Effector memory CD8-positive, alpha-beta T cell (primary cell): Measurements from ENCODE around the gene SPACA6.
"Not testable (repeated sequence)": the region's sequence is repeated elsewhere in the genome, so short reads cannot be mapped to it uniquely, and the experiment has no call there.

Source experiments
- ATAC-seq: fragments of 150-1000 bp; cut with Tn5 transposase; replicated peaks from 2 replicates; pipeline ENCODE4 v1.10.0; 2021; ENCODE audit warnings: mild to moderate bottlenecking, moderate library complexity
- DNase-seq, 3 experiments: peaks; one replicate each; pipeline ENCODE4 v3.0.0; 2021
- H3K27ac Mint-ChIP-seq, 2 donors: one replicate each; pipeline ENCODE4 v1.8.0; 2022; ENCODE audit warnings: mild to moderate bottlenecking in 2 of 2, mixed read lengths in 2 of 2, moderate library complexity in 2 of 2
- H3K27me3 Mint-ChIP-seq, 2 donors: one replicate each; pipeline ENCODE4 v1.8.0; 2022; ENCODE audit warnings: mixed read lengths in 2 of 2
- H3K36me3 Mint-ChIP-seq: one replicate; pipeline ENCODE4 v1.8.0; 2022; ENCODE audit warnings: mild to moderate bottlenecking, moderate library complexity, mixed read lengths; ENCODE audit not compliant: insufficient read depth
- H3K4me1 Mint-ChIP-seq, 2 donors: one replicate each; pipeline ENCODE4 v1.8.0; 2022; ENCODE audit warnings: low read depth in 2 of 2, mixed read lengths in 2 of 2
- H3K4me3 Mint-ChIP-seq, 2 donors: one replicate each; pipeline ENCODE4 v1.8.0; 2022; ENCODE audit warnings: mild to moderate bottlenecking in 2 of 2, mixed read lengths in 2 of 2, moderate library complexity in 2 of 2
- H3K9me3 Mint-ChIP-seq, 2 donors: one replicate each; pipeline ENCODE4 v1.8.0; 2022; ENCODE audit warnings: mixed read lengths in 2 of 2
- total RNA-seq, 9 experiments: gene quantifications; one replicate each; lab custom pipeline; 2026; lab: John Stamatoyannopoulos, UW

SPACA6 gene, protein sequence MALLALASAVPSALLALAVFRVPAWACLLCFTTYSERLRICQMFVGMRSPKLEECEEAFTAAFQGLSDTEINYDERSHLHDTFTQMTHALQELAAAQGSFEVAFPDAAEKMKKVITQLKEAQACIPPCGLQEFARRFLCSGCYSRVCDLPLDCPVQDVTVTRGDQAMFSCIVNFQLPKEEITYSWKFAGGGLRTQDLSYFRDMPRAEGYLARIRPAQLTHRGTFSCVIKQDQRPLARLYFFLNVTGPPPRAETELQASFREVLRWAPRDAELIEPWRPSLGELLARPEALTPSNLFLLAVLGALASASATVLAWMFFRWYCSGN
- 0.55 to 3.2 (median 1.0) reads per million in 9 experiments for total RNA-seq

DNA sequence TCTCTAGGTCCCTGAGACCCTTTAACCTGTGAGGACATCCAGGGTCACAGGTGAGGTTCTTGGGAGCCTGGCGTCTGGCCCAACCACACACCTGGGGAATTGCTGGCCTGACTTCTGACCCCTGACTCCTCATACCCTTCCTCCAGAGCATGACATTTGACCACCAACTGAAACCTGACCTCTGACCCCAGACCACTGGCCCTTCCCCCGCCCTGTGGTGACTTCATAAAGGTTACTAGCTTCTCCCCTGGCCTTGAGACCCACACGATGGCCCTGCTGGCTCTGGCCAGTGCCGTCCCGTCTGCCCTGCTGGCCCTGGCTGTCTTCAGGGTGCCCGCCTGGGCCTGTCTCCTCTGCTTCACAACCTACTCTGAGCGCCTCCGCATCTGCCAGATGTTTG lies at the start of gene SPACA6:
Gene SPACA6, plus strand, starts transcription at position 71 of the 400 bp plus-strand sequence. Its CDS starts 197 bp downstream, at position 268.
- H3K4me3 Mint-ChIP-seq: no peak within 1 kb of the TSS
- peak within 1 kb of the TSS in 1 of 2 donors; percentile 88 for H3K27ac Mint-ChIP-seq
- no peak for DNase-seq
- H3K36me3 Mint-ChIP-seq: peaks cover 13% of the 10 kb centered on the region
- peaks cover 41 to 44% of the 10 kb centered on the region in 2 donors for H3K27me3 Mint-ChIP-seq
- ATAC-seq: no peak
- H3K4me1 Mint-ChIP-seq: peaks cover 7 to 9% of the 10 kb centered on the region in 2 donors
- H3K9me3 Mint-ChIP-seq: no peaks in the 10 kb centered on the region

DNA sequence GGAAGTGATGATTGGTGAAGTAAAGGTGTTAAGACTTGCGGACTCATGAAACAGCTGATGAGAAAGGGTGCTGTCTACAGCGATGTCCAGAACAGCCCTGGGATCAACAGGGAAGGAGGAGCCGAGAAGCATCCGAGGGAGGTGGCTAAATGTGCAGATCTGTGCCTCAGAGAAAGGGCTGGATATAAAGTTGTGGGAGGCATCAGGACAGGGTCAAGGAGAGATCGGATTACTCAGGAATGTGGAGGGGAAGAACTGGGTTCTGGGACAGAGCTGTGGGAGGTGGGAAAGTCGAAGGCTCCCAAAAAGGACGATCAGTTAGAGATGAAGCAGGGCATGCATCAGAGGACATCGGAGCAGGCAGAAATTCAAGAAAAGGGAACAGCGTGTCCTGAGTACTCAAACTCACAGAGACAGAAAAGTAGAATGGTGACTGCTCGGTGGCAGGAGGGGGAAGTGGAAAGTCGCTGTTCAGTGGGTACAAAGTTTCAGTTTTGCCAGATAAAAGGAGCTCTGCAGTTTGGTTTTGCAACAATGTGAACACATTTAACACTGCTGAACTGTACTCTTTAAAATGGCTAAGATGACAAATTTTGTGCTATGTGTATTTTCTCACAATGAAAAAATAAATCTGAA lies 48.4 kb upstream of the SPACA6 start:
- Mint-ChIP-seq H3K27me3 (peaks cover 32 to 52% of the 10 kb centered on the region in 2 donors), H3K36me3 (no peaks in the 10 kb centered on the region), H3K4me3 (peak overlapping the region in 1 of 2 donors; percentile 9), H3K27ac (no peak overlapping the region), H3K9me3 (no peaks in the 10 kb centered on the region), H3K4me1 (no peaks in the 10 kb centered on the region)
- DNase-seq (no peak), ATAC-seq (no peak)

DNA sequence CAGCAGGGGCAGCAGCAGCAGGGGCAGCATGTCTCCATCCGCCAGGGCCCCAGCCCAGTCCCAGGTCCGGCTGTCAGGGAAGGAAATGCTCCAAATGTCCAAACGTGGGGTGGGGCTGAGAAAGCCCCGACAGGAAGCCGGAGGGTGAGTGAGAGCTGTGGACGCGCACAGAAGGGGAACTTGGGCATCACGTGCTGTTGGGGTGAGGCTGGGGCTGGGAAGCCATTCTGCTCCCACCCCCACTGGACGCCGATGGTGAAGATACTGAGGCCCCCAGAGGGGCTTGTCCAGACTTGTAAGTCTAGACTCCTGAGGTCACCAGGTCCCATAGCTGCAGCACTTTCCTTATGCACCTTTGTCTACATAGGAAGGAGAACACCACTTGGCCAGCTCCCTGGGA lies 46.4 kb upstream of the SPACA6 start, which contains the start of gene SIGLEC14:
Gene SIGLEC14, minus strand, starts transcription at position 96 of the 400 bp plus-strand sequence. Its CDS starts 66 bp downstream, at position 30.
- peaks cover 36 to 57% of the 10 kb centered on the region in 2 donors for H3K27me3 Mint-ChIP-seq
- not testable (repeated sequence) for H3K36me3 Mint-ChIP-seq, H3K27ac Mint-ChIP-seq, H3K9me3 Mint-ChIP-seq, ATAC-seq, DNase-seq, H3K4me1 Mint-ChIP-seq, H3K4me3 Mint-ChIP-seq

DNA sequence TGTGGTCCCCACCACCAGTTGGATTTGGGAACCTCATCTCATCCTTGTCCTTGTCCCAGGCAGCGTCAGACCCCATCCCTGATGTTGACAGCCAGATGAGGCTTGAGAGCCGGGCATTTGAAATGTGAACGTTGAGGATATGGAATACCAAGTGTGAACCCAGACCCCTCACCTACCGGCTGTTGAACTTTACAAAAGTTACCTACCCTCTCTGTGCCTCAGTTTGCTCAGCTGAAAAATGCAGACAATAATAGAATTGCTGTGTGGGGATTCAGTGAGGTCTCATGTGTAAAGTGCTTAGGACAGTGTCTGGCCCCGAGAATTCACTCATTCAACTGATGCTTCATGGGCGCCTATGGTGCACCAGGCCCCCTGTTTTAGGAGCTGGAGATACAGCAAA lies 45.8 kb upstream of the SPACA6 start:
- H3K27me3 Mint-ChIP-seq: peaks cover 39 to 61% of the 10 kb centered on the region in 2 donors
- no peak overlapping the region for H3K4me3 Mint-ChIP-seq
- H3K9me3 Mint-ChIP-seq: no peaks in the 10 kb centered on the region
- H3K36me3 Mint-ChIP-seq: no peaks in the 10 kb centered on the region
- no peak for DNase-seq
- no peak for ATAC-seq
- H3K27ac Mint-ChIP-seq: no peak overlapping the region
- H3K4me1 Mint-ChIP-seq: no peaks in the 10 kb centered on the region

DNA sequence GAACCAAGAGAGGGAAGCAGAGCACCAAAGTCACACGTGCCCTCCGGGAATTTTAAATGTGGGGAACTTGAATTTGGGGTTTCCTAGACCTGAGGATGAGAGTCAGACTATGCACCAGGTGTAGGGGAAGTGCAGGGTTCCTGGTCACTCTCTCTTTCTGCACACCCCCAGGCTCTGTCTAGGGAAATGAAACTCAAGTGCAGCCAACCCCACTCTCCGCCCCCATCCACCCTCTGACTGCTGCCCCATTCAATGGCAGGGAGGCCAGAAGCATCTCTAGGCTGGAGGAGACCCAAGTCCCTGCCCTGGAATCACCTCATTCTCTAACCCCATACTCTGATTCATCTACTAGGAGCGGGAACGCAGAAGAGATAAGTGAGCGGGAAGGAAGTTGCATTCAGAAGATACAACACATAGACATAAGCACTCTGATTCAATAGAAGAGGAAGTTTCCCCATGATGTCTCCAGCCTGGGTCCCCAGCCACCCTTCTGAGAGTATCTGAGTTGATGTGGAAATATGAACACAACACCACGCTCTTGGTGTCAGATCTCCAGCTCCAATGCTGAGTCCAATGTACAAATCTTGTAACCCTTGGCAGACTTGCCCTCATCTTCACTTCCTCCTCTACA lies 41.8 kb upstream of the SPACA6 start:
- ATAC-seq: peak; percentile 26

DNA sequence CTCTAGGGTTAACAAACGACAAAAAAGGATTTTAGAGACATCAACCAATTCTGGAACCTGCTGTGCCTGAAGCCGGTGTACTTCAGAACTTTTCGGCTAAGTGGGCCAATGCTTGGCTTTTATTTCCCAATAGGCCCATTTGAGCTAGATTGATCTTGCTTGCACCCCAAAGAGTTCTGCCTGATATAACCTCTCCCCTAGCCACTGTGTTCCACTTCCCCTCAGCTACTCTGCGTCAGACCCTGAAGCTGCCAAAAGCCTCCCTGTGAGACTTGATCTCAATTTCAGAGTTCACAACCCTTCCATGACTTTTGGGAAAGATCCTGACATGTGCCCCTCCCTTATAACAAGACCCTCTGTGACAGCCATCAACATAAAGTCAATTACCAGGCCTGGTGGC lies 40.9 kb upstream of the SPACA6 start:
- Mint-ChIP-seq H3K4me1 (peaks cover 4 to 6% of the 10 kb centered on the region in 2 donors), H3K36me3 (no peaks in the 10 kb centered on the region), H3K27ac (no peak overlapping the region), H3K4me3 (no peak overlapping the region), H3K27me3 (peaks cover 45 to 48% of the 10 kb centered on the region in 2 donors), H3K9me3 (no peaks in the 10 kb centered on the region)
- DNase-seq: no peak
- ATAC-seq: no peak

More for the DNA sequence above, 41.8 kb upstream of the SPACA6 start:
- no peaks in the 10 kb centered on the region for H3K9me3 Mint-ChIP-seq
- H3K4me1 Mint-ChIP-seq: no peaks in the 10 kb centered on the region
- H3K36me3 Mint-ChIP-seq: no peaks in the 10 kb centered on the region
- peaks cover 40 to 54% of the 10 kb centered on the region in 2 donors for H3K27me3 Mint-ChIP-seq
- DNase-seq: no peak
- H3K4me3 Mint-ChIP-seq: no peak overlapping the region
- H3K27ac Mint-ChIP-seq: no peak overlapping the region

DNA sequence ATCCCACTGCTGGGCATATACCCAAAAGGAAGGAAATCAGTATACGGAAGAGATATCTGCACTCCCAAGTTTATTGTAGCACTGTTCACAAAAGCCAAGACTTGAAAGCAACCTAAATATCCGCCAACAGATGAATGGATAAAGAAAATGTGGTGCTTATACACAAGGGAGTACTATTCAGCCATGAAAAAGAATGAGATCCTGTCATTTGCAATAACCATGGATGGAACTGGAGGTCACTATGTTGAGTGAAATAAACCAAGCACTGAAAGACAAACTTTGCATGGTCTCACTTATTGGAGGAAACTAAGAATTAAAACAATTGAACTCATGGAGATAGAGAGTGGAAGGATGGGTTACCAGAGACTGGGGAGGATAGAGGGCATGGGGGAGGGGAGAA lies 40.0 kb upstream of the SPACA6 start:
- H3K36me3 Mint-ChIP-seq: no peaks in the 10 kb centered on the region
- peaks cover 4 to 6% of the 10 kb centered on the region in 2 donors for H3K4me1 Mint-ChIP-seq
- ATAC-seq (no peak), DNase-seq (no peak)
- no peaks in the 10 kb centered on the region for H3K9me3 Mint-ChIP-seq
- H3K27me3 Mint-ChIP-seq: peaks cover 45 to 48% of the 10 kb centered on the region in 2 donors
- no peak overlapping the region for H3K4me3 Mint-ChIP-seq
- no peak overlapping the region for H3K27ac Mint-ChIP-seq

DNA sequence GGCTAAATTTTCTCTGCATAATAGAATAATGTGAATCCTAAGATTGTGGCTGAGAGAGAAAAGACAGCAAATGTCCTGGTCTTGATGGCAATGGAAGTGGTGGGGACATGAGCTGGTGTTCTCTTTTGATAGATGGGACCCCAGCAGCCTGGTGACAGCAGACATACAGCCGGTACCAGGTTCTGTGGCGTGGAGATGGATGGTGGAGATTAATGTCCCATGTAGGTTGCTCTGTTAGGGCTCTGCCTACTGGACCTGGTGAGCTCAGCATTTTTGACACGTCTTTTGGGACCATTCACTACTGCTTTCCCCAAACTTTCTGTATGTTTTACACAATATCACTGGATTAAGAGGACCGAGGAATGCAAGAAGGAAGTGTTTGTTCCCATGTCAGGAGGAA lies 38.3 kb upstream of the SPACA6 start:
- Mint-ChIP-seq H3K27me3 (peaks cover 38 to 48% of the 10 kb centered on the region in 2 donors), H3K4me3 (no peak overlapping the region), H3K36me3 (no peaks in the 10 kb centered on the region), H3K27ac (no peak overlapping the region), H3K4me1 (peaks cover 4 to 6% of the 10 kb centered on the region in 2 donors), H3K9me3 (no peaks in the 10 kb centered on the region)
- DNase-seq (no peak), ATAC-seq (no peak)

DNA sequence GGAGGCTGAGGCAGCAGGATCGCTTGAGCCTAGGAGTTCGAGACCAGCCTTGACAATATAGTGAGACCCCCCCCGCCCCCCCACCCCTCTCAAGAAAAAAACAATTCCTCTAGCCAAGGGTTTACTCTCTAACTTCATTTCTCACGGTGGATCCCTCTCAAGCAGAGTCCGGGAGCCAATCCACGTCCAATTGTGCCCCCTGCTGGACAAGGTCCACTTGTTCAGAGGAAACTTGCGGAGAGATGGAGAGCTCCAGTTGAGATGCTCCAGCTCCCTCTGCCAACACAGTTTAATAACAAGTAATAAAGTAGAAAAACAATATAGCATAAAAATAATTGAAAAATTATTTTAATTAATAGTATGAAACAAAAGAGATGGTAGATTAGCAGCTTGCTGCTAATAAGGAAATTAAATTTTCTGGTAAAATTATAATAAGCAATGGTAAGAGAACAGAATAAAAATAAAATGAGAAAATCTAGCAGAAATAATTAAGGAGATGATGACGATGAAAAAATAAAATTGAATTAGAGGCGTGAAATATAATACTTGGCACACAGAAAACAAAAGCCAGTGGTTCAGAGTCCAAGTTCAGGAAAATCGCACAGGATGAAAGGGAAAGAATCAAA lies 32.0 kb upstream of the SPACA6 start:
- Mint-ChIP-seq H3K4me1 (peaks cover 4 to 6% of the 10 kb centered on the region in 2 donors), H3K27ac (no peak overlapping the region), H3K36me3 (peaks cover 3% of the 10 kb centered on the region), H3K4me3 (no peak overlapping the region), H3K27me3 (peaks cover 31 to 39% of the 10 kb centered on the region in 2 donors), H3K9me3 (no peaks in the 10 kb centered on the region)
- ATAC-seq (no peak), DNase-seq (peak; percentile 18 to 43 (median 42))

DNA sequence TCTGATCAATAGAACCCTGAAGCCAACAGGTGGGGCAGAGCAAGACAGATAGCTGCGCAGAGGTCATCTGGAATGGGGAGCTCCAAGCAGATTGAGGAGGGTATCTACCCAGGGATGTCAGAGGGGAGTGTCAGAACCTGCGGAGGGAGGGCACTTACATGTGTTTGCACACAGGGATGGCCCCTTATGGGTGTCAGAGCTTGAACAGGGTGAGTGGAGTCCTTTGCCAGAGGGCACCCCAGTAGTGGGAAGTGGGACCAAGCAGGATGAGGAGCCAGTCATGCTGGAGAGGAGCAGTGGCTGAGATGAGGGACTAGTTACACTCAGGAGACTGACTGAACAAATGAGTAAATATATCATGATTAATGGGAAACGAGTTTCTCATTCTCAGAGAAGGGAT lies 29.5 kb upstream of the SPACA6 start:
- DNase-seq (no peak), ATAC-seq (no peak)
- peaks cover 3% of the 10 kb centered on the region for H3K36me3 Mint-ChIP-seq
- no peak overlapping the region for H3K4me3 Mint-ChIP-seq
- no peaks in the 10 kb centered on the region for H3K9me3 Mint-ChIP-seq
- H3K27me3 Mint-ChIP-seq: peaks cover 40 to 45% of the 10 kb centered on the region in 2 donors
- H3K27ac Mint-ChIP-seq: no peak overlapping the region
- H3K4me1 Mint-ChIP-seq: no peaks in the 10 kb centered on the region

DNA sequence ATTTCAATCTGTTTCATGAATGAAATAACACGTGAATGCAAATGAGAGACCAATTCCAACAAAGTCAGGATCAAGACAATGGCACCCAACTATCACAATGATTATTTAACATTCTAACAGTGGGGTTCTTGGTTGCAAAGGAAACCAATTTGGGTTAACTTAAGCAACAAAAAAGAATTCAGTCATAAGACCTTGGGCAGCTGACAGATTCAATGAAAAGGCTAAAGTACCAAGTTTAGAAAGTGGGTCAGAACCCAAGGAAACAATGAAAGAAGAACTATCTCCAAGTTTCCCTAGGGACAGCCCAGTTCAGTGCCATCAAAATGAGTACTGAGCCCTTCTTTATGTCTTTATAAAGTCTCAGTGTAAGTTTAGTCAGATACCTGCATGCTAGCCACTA lies 29.0 kb upstream of the SPACA6 start:
- no peak overlapping the region for H3K27ac Mint-ChIP-seq
- H3K4me1 Mint-ChIP-seq: no peaks in the 10 kb centered on the region
- H3K9me3 Mint-ChIP-seq: no peaks in the 10 kb centered on the region
- DNase-seq (no peak), ATAC-seq (no peak)
- H3K4me3 Mint-ChIP-seq: no peak overlapping the region
- H3K36me3 Mint-ChIP-seq: peaks cover 3% of the 10 kb centered on the region
- H3K27me3 Mint-ChIP-seq: peaks cover 40 to 49% of the 10 kb centered on the region in 2 donors

DNA sequence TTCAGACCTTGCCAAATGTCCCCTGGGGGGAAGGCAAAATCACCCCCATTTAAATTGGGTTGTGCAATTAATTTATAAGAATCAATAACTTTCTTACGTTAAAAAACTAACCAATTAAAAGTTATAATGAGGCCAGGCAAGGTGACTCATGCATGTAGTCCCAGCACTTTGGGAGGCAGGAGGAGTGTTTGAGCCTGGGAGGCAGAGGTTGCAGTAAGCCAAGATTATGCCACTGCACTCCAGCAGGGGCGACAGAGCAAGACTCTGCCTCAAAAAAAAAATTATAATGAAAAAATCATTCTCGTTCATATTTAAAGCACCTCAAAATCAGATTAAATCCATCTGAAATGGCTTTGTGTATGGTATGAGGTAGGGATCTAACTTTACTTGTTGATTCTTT lies 28.1 kb upstream of the SPACA6 start:
- Mint-ChIP-seq H3K4me3 (no peak overlapping the region), H3K9me3 (no peaks in the 10 kb centered on the region), H3K27ac (no peak overlapping the region), H3K4me1 (no peaks in the 10 kb centered on the region), H3K36me3 (peaks cover 3% of the 10 kb centered on the region), H3K27me3 (peaks cover 40 to 56% of the 10 kb centered on the region in 2 donors)
- DNase-seq (no peak), ATAC-seq (no peak)

DNA sequence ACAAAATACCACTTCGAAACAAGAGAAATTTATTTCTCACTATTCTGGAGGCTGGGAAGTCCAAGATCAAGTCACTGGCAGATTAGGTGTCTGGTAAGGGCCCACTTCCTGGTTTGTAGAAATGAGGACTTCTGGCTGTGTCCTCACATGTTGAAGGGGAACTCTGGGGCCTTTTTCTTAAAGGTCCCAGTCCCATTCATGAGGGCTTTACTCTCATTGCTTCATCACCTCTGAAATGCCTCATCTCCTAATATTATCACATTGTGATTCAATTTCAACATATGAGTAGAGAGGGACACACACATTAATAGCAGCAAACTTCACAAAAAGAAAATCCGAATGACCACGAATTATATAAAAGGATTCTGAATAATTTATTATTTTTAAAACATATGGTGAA lies 24.9 kb upstream of the SPACA6 start:
- Mint-ChIP-seq H3K27me3 (peaks cover 36 to 42% of the 10 kb centered on the region in 2 donors), H3K27ac (no peak overlapping the region), H3K36me3 (no peaks in the 10 kb centered on the region), H3K4me3 (no peak overlapping the region), H3K4me1 (no peaks in the 10 kb centered on the region), H3K9me3 (peaks cover 0 to 2% of the 10 kb centered on the region in 2 donors)
- ATAC-seq (no peak), DNase-seq (no peak)
